Loucy (cell line): ENCODE results near the gene DDX19B.

Source experiments
- H2AFZ ChIP-seq: fragments of 200-600 bp; sonication (generic); 2 replicates; pipeline ENCODE4 v1.6.0; 2016; ENCODE audit warnings: antibody characterized with exemption, mild to moderate bottlenecking, low read length, moderate library complexity
- H3F3A ChIP-seq: fragments of 200-600 bp; 2 replicates; pipeline ENCODE4 v1.6.0; 2016; ENCODE audit warnings: antibody characterized with exemption, low read depth, mild to moderate bottlenecking
- H3K27me3 ChIP-seq: fragments of 200-600 bp; sonication (generic); 2 replicates; pipeline ENCODE4 v1.6.1; 2014; ENCODE audit warnings: low read length, mild to moderate bottlenecking; ENCODE audit not compliant: insufficient read depth, poor library complexity, severe bottlenecking
- H3K36me3 ChIP-seq: fragments of 200-600 bp; sonication (generic); 2 replicates; pipeline ENCODE4 v1.6.1; 2016; ENCODE audit warnings: low read length; ENCODE audit not compliant: insufficient read depth
- H3K4me1 ChIP-seq: fragments of 200-600 bp; sonication (generic); 2 replicates; pipeline ENCODE4 v1.5.1; 2014; ENCODE audit warnings: low read length, mild to moderate bottlenecking; ENCODE audit not compliant: insufficient read depth, poor library complexity, severe bottlenecking
- H3K4me2 ChIP-seq: fragments of 200-600 bp; sonication (generic); 2 replicates; pipeline ENCODE4 v1.6.0; 2014; ENCODE audit warnings: antibody characterized with exemption, low read length, low read depth, mild to moderate bottlenecking; ENCODE audit not compliant: poor library complexity, severe bottlenecking
- H3K4me3 ChIP-seq: fragments of 200-600 bp; sonication (generic); 2 replicates; pipeline ENCODE4 v1.5.1; 2014; ENCODE audit warnings: low read length, mild to moderate bottlenecking, mixed read lengths; ENCODE audit not compliant: poor library complexity, severe bottlenecking
- H3K79me2 ChIP-seq: fragments of 200-600 bp; sonication (generic); 2 replicates; pipeline ENCODE4 v1.6.1; 2014; ENCODE audit warnings: low read length; ENCODE audit not compliant: insufficient read depth
- H3K9ac ChIP-seq: fragments of 200-600 bp; sonication (generic); 2 replicates; pipeline ENCODE4 v1.6.0; 2014; ENCODE audit warnings: mild to moderate bottlenecking, low read depth, low read length, moderate library complexity; ENCODE audit not compliant: poor library complexity, severe bottlenecking
- H3K9me2 ChIP-seq: fragments of 200-600 bp; sonication (generic); replicated peaks from 2 replicates; pipeline ENCODE4 v1.6.1; 2016; ENCODE audit warnings: low read depth, low read length, mixed read lengths
- H3K9me3 ChIP-seq: fragments of 200-600 bp; sonication (generic); 2 replicates; pipeline ENCODE4 v1.6.1; 2014; ENCODE audit warnings: mild to moderate bottlenecking, antibody characterized with exemption, low read length, low read depth; ENCODE audit not compliant: insufficient read depth
- H4K20me1 ChIP-seq: fragments of 200-600 bp; sonication (generic); 2 replicates; pipeline ENCODE4 v1.6.0; 2014; ENCODE audit warnings: antibody characterized with exemption, low read length, mild to moderate bottlenecking; ENCODE audit not compliant: insufficient read depth, poor library complexity, severe bottlenecking
- CTCF ChIP-seq: fragments of 200-600 bp; sonication (generic); conservative IDR thresholded peaks from 2 replicates; pipeline ENCODE4 v1.5.1; 2014; ENCODE audit warnings: mild to moderate bottlenecking, antibody characterized with exemption, low read length
- EZH2phosphoT487 ChIP-seq: fragments of 200-600 bp; IDR thresholded peaks from 2 replicates; pipeline ENCODE4 v1.6.1; 2018; ENCODE audit warnings: antibody characterized with exemption, mild to moderate bottlenecking, moderate library complexity, borderline replicate concordance

The DDX19B gene

DNA sequence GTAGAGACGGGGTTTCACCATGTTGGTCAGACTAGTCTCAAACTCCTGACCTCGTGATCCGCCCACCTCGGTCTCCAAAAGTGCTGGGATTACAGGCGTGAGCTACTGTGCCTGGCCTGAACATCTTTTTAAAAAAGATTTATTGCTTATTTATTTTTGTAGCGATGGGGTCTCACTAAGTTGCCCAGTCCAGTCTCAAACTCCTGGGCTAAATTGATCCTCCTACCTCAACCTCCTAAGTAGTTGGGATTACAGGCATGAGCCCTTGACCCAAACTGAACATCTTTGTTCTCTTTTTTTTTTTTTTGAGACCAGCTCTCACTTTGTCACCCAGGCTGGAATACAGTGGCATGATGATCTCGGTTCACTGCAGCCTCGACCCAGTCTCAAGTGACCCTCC is 75.2 kb downstream of the DDX19B start:
- peaks cover 38% of the 10 kb centered on the region; the same call in 1 of the 2 replicates for H3K36me3 ChIP-seq
- TF ChIP-seq EZH2phosphoT487: no peak
- no peak for TF ChIP-seq CTCF

DNA sequence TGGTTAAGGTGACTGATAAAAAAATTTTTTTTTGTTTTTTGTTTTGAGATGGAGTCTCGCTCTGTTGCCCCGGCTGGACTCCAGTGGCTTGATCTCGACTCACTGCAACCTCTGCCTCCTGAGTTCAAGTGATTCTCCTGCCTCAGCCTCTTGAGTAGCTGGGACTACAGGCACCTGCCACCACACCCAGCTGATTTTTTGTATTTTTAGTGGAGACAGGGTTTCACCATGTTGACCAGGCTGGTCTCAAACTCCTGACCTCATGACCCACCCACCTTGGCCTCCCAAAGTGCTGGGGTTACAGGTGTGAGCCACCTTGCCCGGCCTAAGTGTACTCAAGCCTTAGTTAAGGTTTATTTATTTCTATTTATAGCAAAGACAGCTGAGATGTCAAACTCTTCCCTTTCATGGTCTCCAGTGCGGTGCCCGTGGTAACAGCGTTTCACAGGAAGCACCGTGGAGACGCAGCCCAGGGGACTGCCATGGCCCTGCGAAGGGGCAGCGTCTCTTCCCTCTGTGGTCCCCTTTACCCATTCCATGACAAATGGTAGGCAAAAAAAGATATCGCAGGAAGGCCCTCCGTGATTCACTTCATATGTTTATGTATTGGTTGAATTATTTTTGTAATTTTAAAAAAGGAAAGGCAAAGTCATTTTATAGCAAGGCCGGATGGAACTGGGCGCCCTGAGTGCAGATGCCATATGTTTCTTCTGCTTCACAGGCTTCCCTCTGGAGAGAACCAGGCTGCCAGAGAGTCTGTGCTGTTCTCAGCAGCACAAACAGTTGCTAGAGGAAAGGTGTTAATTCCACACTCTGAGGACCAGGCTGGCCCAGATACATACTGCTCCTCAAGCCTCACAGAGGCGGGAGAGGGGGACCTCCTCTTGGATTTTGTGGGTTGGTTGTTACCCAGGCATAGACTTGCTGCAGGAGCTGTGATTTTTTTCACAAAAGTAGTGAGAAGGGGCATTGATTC is 76.9 kb downstream of the DDX19B start:
- no peak overlapping the region for H3K9ac ChIP-seq
- peaks cover 7% of the 10 kb centered on the region for H3F3A ChIP-seq
- H3K4me1 ChIP-seq: peaks cover 15% of the 10 kb centered on the region
- H3K36me3 ChIP-seq: peaks cover 24% of the 10 kb centered on the region; the same call in 1 of the 2 replicates
- no peaks in the 10 kb centered on the region for H3K27me3 ChIP-seq
- H4K20me1 ChIP-seq: peaks cover 9% of the 10 kb centered on the region
- no peaks in the 10 kb centered on the region for H3K9me3 ChIP-seq
- H3K9me2 ChIP-seq: no peaks in the 10 kb centered on the region
- TF ChIP-seq CTCF (no peak), EZH2phosphoT487 (no peak)
- H3K79me2 ChIP-seq: peaks cover 14% of the 10 kb centered on the region; the same call in 1 of the 2 replicates
- H3K4me3 ChIP-seq: no peak overlapping the region
- no peak overlapping the region for H3K4me2 ChIP-seq
- H2AFZ ChIP-seq: no peak overlapping the region

More for the DNA sequence above, 75.2 kb downstream of the DDX19B start:
- no peaks in the 10 kb centered on the region for H3F3A ChIP-seq
- H3K9me3 ChIP-seq: no peaks in the 10 kb centered on the region
- H3K9me2 ChIP-seq: no peaks in the 10 kb centered on the region
- no peaks in the 10 kb centered on the region for H3K27me3 ChIP-seq
- H3K4me3 ChIP-seq: no peak overlapping the region
- H2AFZ ChIP-seq: no peak overlapping the region
- H3K4me1 ChIP-seq: peaks cover 3% of the 10 kb centered on the region
- no peak overlapping the region for H3K9ac ChIP-seq
- no peaks in the 10 kb centered on the region for H4K20me1 ChIP-seq
- H3K4me2 ChIP-seq: no peak overlapping the region
- H3K79me2 ChIP-seq: peaks cover 4% of the 10 kb centered on the region; the same call in 1 of the 2 replicates

- Histone ChIP-seq H3K9ac (no peak overlapping the region), H3K4me1 (peaks cover 22% of the 10 kb centered on the region), H3K9me3 (no peaks in the 10 kb centered on the region), H3K79me2 (peaks cover 14% of the 10 kb centered on the region; the same call in 1 of the 2 replicates), H3K36me3 (peaks cover 11% of the 10 kb centered on the region; the same call in 1 of the 2 replicates), H3K9me2 (no peaks in the 10 kb centered on the region), H3F3A (peaks cover 9% of the 10 kb centered on the region), H3K4me2 (no peak overlapping the region), H2AFZ (no peak overlapping the region), H3K27me3 (no peaks in the 10 kb centered on the region), H3K4me3 (no peak overlapping the region), H4K20me1 (peaks cover 9% of the 10 kb centered on the region)
- no peak for TF ChIP-seq EZH2phosphoT487
- TF ChIP-seq CTCF: no peak
Measured at GRCh38 chr16:70377782-70378181, 78.8 kb downstream of the DDX19B start.
